Measurements from ENCODE around the gene ST7.

DNA sequence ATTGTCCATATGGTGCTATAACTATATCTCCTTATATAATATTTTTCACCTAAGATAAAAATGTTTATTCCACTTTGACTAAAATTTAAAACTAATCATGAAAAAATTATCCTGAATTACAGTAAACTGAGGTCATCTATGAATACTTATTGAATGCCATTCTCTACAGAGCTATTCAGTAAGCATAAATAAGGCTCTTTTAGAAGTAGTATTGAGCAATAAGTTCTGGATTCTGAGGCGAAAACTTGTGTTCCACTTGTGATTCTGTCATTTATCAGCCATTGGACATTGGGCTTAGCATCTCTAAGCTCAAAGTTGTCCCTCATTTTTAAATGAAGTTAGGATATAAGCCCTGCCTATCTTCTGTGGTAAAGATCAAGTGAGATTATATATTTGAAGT lies 238.8 kb downstream of the ST7 start:
- TF ChIP-seq SUZ12 (IDR thresholded peaks at IDR 0.05; ENCODE audit: extremely low read depth, insufficient read depth, insufficient read length) (no peak), ZNF274 (IDR thresholded peaks at IDR 0.05; ENCODE audit: low read depth, low read length) (no peak)
